B cell (primary cell): ENCODE measurements around the gene PHF21A. TPM values are rescaled to one million over a fixed set of nuclear protein-coding genes. Genes with fewer than 3 reads are reported as not detected.

ENCODE experiments used
- ATAC-seq: fragments of 200-7000 bp; cut with Tn5 transposase; one replicate; pipeline ENCODE4 v1.10.0; 2021; ENCODE audit warnings: low read depth, mild to moderate bottlenecking, moderate number of reproducible peaks, moderate library complexity
- CTCF ChIA-PET: fragments of 350-600 bp; sonication (Branson Sonifier 250); formaldehyde crosslinking; loops from one replicate; lab custom pipeline; 2021; ENCODE audit warnings: antibody characterized with exemption, inconsistent platforms; lab: Charles Lee
- POLR2A ChIA-PET: fragments of 350-600 bp; sonication (Branson Sonifier 250); formaldehyde crosslinking; loops from one replicate; lab custom pipeline; 2021; ENCODE audit warnings: antibody characterized with exemption; lab: Charles Lee
- DNase-seq: peaks from one replicate; pipeline ENCODE4 v3.0.0; 2013
- H2AFZ ChIP-seq: 2 replicates; pipeline ENCODE4 v1.6.1; 2012; ENCODE audit warnings: mild to moderate bottlenecking, low read depth, low read length; ENCODE audit not compliant: insufficient read depth, poor library complexity, severe bottlenecking
- H3K27ac ChIP-seq, 2 donors: 1 replicate in 1 of 2; 2 replicates in 1 of 2; pipeline ENCODE4 v1.5.1; 2012 to 2013; ENCODE audit warnings: low read length in 2 of 2, mild to moderate bottlenecking in 2 of 2, moderate library complexity in 1 of 2
- H3K27me3 ChIP-seq, 4 experiments: fragments of 200-600 bp in 1 of 4; sonication (generic) in 1 of 4; replicated peaks in 1 of 4; 1 replicate in 2 of 4; 2 replicates in 2 of 4; pipeline versions ENCODE4 v1.6.1 to v1.7.0; 2013 to 2016; ENCODE audit warnings: low read length in 3 of 4, mild to moderate bottlenecking in 2 of 4, mixed read lengths in 1 of 4, moderate library complexity in 1 of 4; ENCODE audit not compliant: insufficient read depth in 4 of 4, control insufficient read depth in 3 of 4; ENCODE audit errors: control extremely low read depth in 1 of 4
- H3K36me3 ChIP-seq, 2 experiments: replicated peaks in 1 of 2; 1 replicate in 1 of 2; 2 replicates in 1 of 2; pipeline versions ENCODE4 v1.6.1 to v1.7.1; 2013; ENCODE audit warnings: low read length in 1 of 2; ENCODE audit not compliant: insufficient read depth in 2 of 2, control insufficient read depth in 1 of 2; ENCODE audit errors: control extremely low read depth in 1 of 2, extremely low read depth in 1 of 2
- H3K4me1 ChIP-seq, 2 donors: fragments of 200-600 bp in 1 of 2; sonication (generic) in 1 of 2; 1 replicate in 1 of 2; 2 replicates in 1 of 2; pipeline versions ENCODE4 v1.5.1 to v1.6.1; 2013 to 2017; ENCODE audit warnings: low read length in 2 of 2; ENCODE audit not compliant: control insufficient read depth in 2 of 2, insufficient read depth in 2 of 2
- H3K4me2 ChIP-seq: replicated peaks from 2 replicates; pipeline ENCODE3; 2012; ENCODE audit warnings: mild to moderate bottlenecking, low read depth, low read length; ENCODE audit not compliant: poor library complexity, severe bottlenecking
- H3K4me3 ChIP-seq, 5 experiments: fragments of 200-600 bp in 1 of 5; sonication (generic) in 1 of 5; 1 replicate in 3 of 5; 2 replicates in 2 of 5; pipeline versions ENCODE4 v1.5.1 to v1.7.0; 2011 to 2016; ENCODE audit warnings: low read length in 4 of 5, mild to moderate bottlenecking in 4 of 5, low read depth in 2 of 5, control low read depth in 1 of 5, moderate library complexity in 1 of 5; ENCODE audit not compliant: insufficient read depth in 1 of 5; ENCODE audit errors: control extremely low read depth in 1 of 5, extremely low read depth in 1 of 5
- H3K79me2 ChIP-seq: fragments of 200-600 bp; sonication (generic); one replicate; pipeline ENCODE4 v1.6.0; 2016; ENCODE audit warnings: low read length; ENCODE audit not compliant: control insufficient read depth, insufficient read depth
- H3K9ac ChIP-seq: fragments of 200-600 bp; sonication (generic); 2 replicates; pipeline ENCODE4 v1.6.1; 2017; ENCODE audit warnings: mild to moderate bottlenecking, low read length, moderate library complexity
- H3K9me3 ChIP-seq, 3 donors: one replicate each; pipeline versions ENCODE4 v1.6.1 to v1.7.1; 2013; ENCODE audit warnings: low read length in 2 of 3; ENCODE audit not compliant: control insufficient read depth in 2 of 3, insufficient read depth in 1 of 3; ENCODE audit errors: control extremely low read depth in 1 of 3
- H4K20me1 ChIP-seq: 2 replicates; pipeline ENCODE4 v1.6.0; 2012; ENCODE audit warnings: mild to moderate bottlenecking, low read length; ENCODE audit not compliant: insufficient read depth, control insufficient read depth, poor library complexity, severe bottlenecking
- H3K27ac Mint-ChIP-seq: one replicate; pipeline ENCODE4 v1.8.0; 2021; ENCODE audit warnings: mixed read lengths
- H3K27me3 Mint-ChIP-seq: one replicate; pipeline ENCODE4 v1.8.0; 2021; ENCODE audit warnings: mixed read lengths
- H3K4me1 Mint-ChIP-seq: one replicate; pipeline ENCODE4 v1.8.0; 2021; ENCODE audit warnings: mixed read lengths
- H3K4me3 Mint-ChIP-seq: one replicate; pipeline ENCODE4 v1.8.0; 2021; ENCODE audit warnings: mixed read lengths
- H3K9me3 Mint-ChIP-seq: one replicate; pipeline ENCODE4 v1.8.0; 2022; ENCODE audit warnings: mixed read lengths; ENCODE audit not compliant: insufficient read depth
- CTCF ChIP-seq: fragments of 200-600 bp; IDR thresholded peaks from one replicate; pipeline ENCODE4 v1.8.0; 2022; ENCODE audit warnings: antibody characterized with exemption, mild to moderate bottlenecking
- EZH2 ChIP-seq: IDR thresholded peaks from 2 replicates; pipeline ENCODE4 v1.6.1; 2012; ENCODE audit warnings: borderline replicate concordance, low read depth, mild to moderate bottlenecking, moderate library complexity, low read length; ENCODE audit not compliant: insufficient read depth, poor library complexity, severe bottlenecking
- WGBS: methylation state at CpG from one replicate; pipeline ENCODE4 v1.1.5; 2013; ENCODE audit warnings: missing lambda C conversion rate; ENCODE audit not compliant: insufficient coverage; 5-methylcytosine and 5-hydroxymethylcytosine counted together
- intact Hi-C: fragments of 100-400 bp; cut with micrococcal nuclease; formaldehyde crosslinking; loops from one replicate; pipeline ENCODE4 v1.10.0; 2022
- polyA plus RNA-seq: library from polyadenylated mRNA; depleted of rRNA; stranded (reverse); fragments of >200 nt; gene quantifications from 2 replicates; pipeline ENCODE4 v1.2.3, GENCODE V29; 2012
- total RNA-seq, 2 donors: library from RNA; stranded (reverse); fragments of 120-200 nt in 1 of 2; gene quantifications; 1 replicate in 1 of 2; 2 replicates in 1 of 2; pipeline versions ENCODE4 v1.2.3 to v1.2.4, GENCODE V29; 2013 to 2022

Gene PHF21A
- total and polyA plus RNA-seq, 2 donors (not counting 1 experiment from before 2014, with no cell fraction given), result 41.9 to 103 TPM

DNA sequence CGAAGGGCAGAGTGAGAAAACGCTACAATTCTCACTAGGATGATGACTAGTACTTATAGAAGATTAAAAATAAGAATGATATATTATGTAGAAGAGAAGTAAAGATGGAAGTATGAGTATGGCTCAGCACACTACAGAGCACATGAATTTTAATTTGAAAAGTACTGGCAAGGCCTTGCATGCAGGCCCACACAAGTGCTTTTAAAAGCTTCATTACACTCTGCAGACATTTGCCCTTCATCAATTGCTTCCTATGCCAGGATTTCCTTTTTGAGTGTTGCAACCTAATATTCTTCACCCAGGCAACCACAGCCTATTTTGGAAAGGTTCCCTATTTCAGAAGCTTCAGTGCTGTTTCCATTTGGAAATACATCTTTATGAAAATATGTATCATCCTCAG is 117.7 kb downstream of the PHF21A start:
- H3K27ac Mint-ChIP-seq, result no peak overlapping the region
- Histone ChIP-seq H3K9ac (no peak overlapping the region), H2AFZ (no peak overlapping the region), H3K27me3 (no peaks in the 10 kb centered on the region), H3K79me2 (peaks cover 51% of the 10 kb centered on the region), H3K4me2 (no peak overlapping the region), H3K4me3 (no peak overlapping the region), H3K4me1 (no peaks in the 10 kb centered on the region), H3K36me3 (peaks cover 3% of the 10 kb centered on the region in 2 experiments), H3K27ac (no peak overlapping the region), H3K9me3 (no peaks in the 10 kb centered on the region), H4K20me1 (peaks cover 16% of the 10 kb centered on the region)
- CTCF ChIA-PET, result interaction anchor here (0.6 to 3.7 kb wide), 14 partner anchors 8 to 232 kb away, joined by 3 to 26 read pairs (median 5); partner anchors contain the start of gene CRY2
- no peaks in the 10 kb centered on the region for H3K9me3 Mint-ChIP-seq
- ATAC-seq, result no peak
- POLR2A ChIA-PET, result no interaction called here
- WGBS, result no CpG with 5 or more reads among the region's 2 CpGs
- H3K4me1 Mint-ChIP-seq, result peaks cover 1% of the 10 kb centered on the region
- no peak for TF ChIP-seq EZH2
- no peak for TF ChIP-seq CTCF
- intact Hi-C loops, result no loop called here
- no peaks in the 10 kb centered on the region for H3K27me3 Mint-ChIP-seq
- no peak for DNase-seq
- no peak overlapping the region for H3K4me3 Mint-ChIP-seq

GRCh38 chr11:46002189-46002588 is 119.1 kb downstream of the PHF21A start:
- Mint-ChIP-seq H3K9me3 (no peaks in the 10 kb centered on the region), H3K4me3 (no peak overlapping the region), H3K4me1 (peaks cover 1% of the 10 kb centered on the region), H3K27ac (no peak overlapping the region), H3K27me3 (no peaks in the 10 kb centered on the region)
- Histone ChIP-seq H3K27ac (no peak overlapping the region), H3K4me1 (no peaks in the 10 kb centered on the region), H3K79me2 (peaks cover 65% of the 10 kb centered on the region), H3K9ac (no peak overlapping the region), H3K27me3 (no peaks in the 10 kb centered on the region), H4K20me1 (peaks cover 15% of the 10 kb centered on the region), H3K9me3 (no peaks in the 10 kb centered on the region), H2AFZ (no peak overlapping the region), H3K4me2 (no peak overlapping the region), H3K4me3 (no peak overlapping the region), H3K36me3 (peaks cover 3% of the 10 kb centered on the region in 2 experiments)
- ATAC-seq, result no peak
- intact Hi-C loops, result no loop called here
- POLR2A ChIA-PET, result no interaction called here
- CTCF ChIA-PET, result interaction anchor here (0.9 to 3.7 kb wide), 4 partner anchors 37 to 231 kb away, joined by 4 to 26 read pairs (median 14); no protein-coding TSS in a partner anchor
- TF ChIP-seq EZH2, result no peak
- TF ChIP-seq CTCF, result no peak
- DNase-seq, result no peak
